ENCODE data around the gene THRB. TPM values are rescaled to one million over a fixed set of nuclear protein-coding genes. Genes with fewer than 3 reads are reported as not detected.
"Not testable (repeated sequence)": the region's sequence is repeated elsewhere in the genome, so short reads cannot be mapped to it uniquely, and the experiment has no call there.

THRB gene
- total RNA-seq, 5 donors from 2014 or later (not counting 1 experiment from before 2014, with no cell fraction given): 0.03 to 0.29 (median 0.19) TPM; not detected in 2

- no peak overlapping the region for H3K4me3 Mint-ChIP-seq
- POLR2A ChIA-PET: no interaction called here
Observed at GRCh38 chr3:24434651-24435050, 60.0 kb downstream of the THRB start.

GRCh38 chr3:24433838-24434591, 60.6 kb downstream of the THRB start:
- Mint-ChIP-seq H3K4me3 (no peak overlapping the region), H3K27me3 (no peaks in the 10 kb centered on the region), H3K36me3 (no peaks in the 10 kb centered on the region), H3K4me1 (no peaks in the 10 kb centered on the region), H3K27ac (no peak overlapping the region), H3K9me3 (peaks cover 0 to 10% (median 7%) of the 10 kb centered on the region in 3 donors)
- no peak for DNase-seq
- Histone ChIP-seq H3K4me1 (ENCODE audit: control insufficient read depth in 1 of 2, extremely low read depth in 1 of 2, insufficient read depth in 2 of 2, low read length in 2 of 2) (no peaks in the 10 kb centered on the region), H3K27ac (ENCODE audit: low read length) (no peak overlapping the region), H3K4me3 (ENCODE audit: control insufficient read depth in 1 of 2, extremely low read depth in 1 of 2, low read length in 1 of 2) (no peak overlapping the region), H3K9me3 (no peaks in the 10 kb centered on the region), H3K27me3 (replicated peaks in 1 of 2; ENCODE audit: control insufficient read depth in 2 of 2, extremely low read depth in 1 of 2, insufficient read depth in 2 of 2, low read length in 1 of 2) (no peaks in the 10 kb centered on the region), H3K36me3 (ENCODE audit: control insufficient read depth in 2 of 2, extremely low read depth in 1 of 2, insufficient read depth in 1 of 2, low read length in 1 of 2) (no peaks in the 10 kb centered on the region)
- POLR2A ChIA-PET: no interaction called here
- CTCF ChIA-PET: no interaction called here
- no peak for ATAC-seq (replicated peaks in 1 of 4)
- WGBS (ENCODE audit: insufficient coverage): 87% methylated on average over 2 of the region's 5 CpGs

More at GRCh38 chr3:24434651-24435050, 60.0 kb downstream of the THRB start:
- no peak for DNase-seq
- Histone ChIP-seq H3K36me3 (ENCODE audit: control insufficient read depth in 2 of 2, extremely low read depth in 1 of 2, insufficient read depth in 1 of 2, low read length in 1 of 2) (no peaks in the 10 kb centered on the region), H3K4me3 (ENCODE audit: control insufficient read depth in 1 of 2, extremely low read depth in 1 of 2, low read length in 1 of 2) (no peak overlapping the region), H3K27ac (ENCODE audit: low read length) (no peak overlapping the region), H3K9me3 (no peaks in the 10 kb centered on the region), H3K27me3 (replicated peaks in 1 of 2; ENCODE audit: control insufficient read depth in 2 of 2, extremely low read depth in 1 of 2, insufficient read depth in 2 of 2, low read length in 1 of 2) (no peaks in the 10 kb centered on the region), H3K4me1 (ENCODE audit: control insufficient read depth in 1 of 2, extremely low read depth in 1 of 2, insufficient read depth in 2 of 2, low read length in 2 of 2) (no peaks in the 10 kb centered on the region)
- Mint-ChIP-seq H3K9me3 (peaks cover 0 to 10% (median 5%) of the 10 kb centered on the region in 3 donors), H3K36me3 (no peaks in the 10 kb centered on the region), H3K27me3 (no peaks in the 10 kb centered on the region), H3K27ac (no peak overlapping the region), H3K4me1 (no peaks in the 10 kb centered on the region)
- no peak for ATAC-seq (replicated peaks in 1 of 4)
- CTCF ChIA-PET: no interaction called here
- WGBS (ENCODE audit: insufficient coverage): 80% methylated on average over 1 of the region's 1 CpG

GRCh38 chr3:24432989-24433388, 61.7 kb downstream of the THRB start:
- no peaks in the 10 kb centered on the region for H3K36me3 ChIP-seq (ENCODE audit: control insufficient read depth in 2 of 2, extremely low read depth in 1 of 2, insufficient read depth in 1 of 2, low read length in 1 of 2)
- Mint-ChIP-seq H3K36me3 (no peaks in the 10 kb centered on the region), H3K4me1 (no peaks in the 10 kb centered on the region), H3K27ac (no peak overlapping the region), H3K4me3 (no peak overlapping the region), H3K27me3 (no peaks in the 10 kb centered on the region), H3K9me3 (peaks cover 0 to 10% (median 7%) of the 10 kb centered on the region in 3 donors)
- H3K4me1 ChIP-seq (ENCODE audit: control insufficient read depth in 1 of 2, extremely low read depth in 1 of 2, insufficient read depth in 2 of 2, low read length in 2 of 2): no peaks in the 10 kb centered on the region
- no peak for DNase-seq
- no peak for ATAC-seq (replicated peaks in 1 of 4)
- H3K27ac ChIP-seq (ENCODE audit: low read length): no peak overlapping the region
- H3K27me3 ChIP-seq (replicated peaks in 1 of 2; ENCODE audit: control insufficient read depth in 2 of 2, extremely low read depth in 1 of 2, insufficient read depth in 2 of 2, low read length in 1 of 2): no peaks in the 10 kb centered on the region
- POLR2A ChIA-PET: interaction anchor here in 1 of 2 donors (0.6 kb wide), 1 partner anchor 34 kb away, joined by 3 read pairs; no protein-coding TSS in a partner anchor
- H3K4me3 ChIP-seq (ENCODE audit: control insufficient read depth in 1 of 2, extremely low read depth in 1 of 2, low read length in 1 of 2): no peak overlapping the region
- CTCF ChIA-PET: no interaction called here
- H3K9me3 ChIP-seq: no peaks in the 10 kb centered on the region

GRCh38 chr3:24428481-24428880, 66.2 kb downstream of the THRB start:
- H3K27me3 ChIP-seq (replicated peaks in 1 of 2; ENCODE audit: control insufficient read depth in 2 of 2, extremely low read depth in 1 of 2, insufficient read depth in 2 of 2, low read length in 1 of 2): no peaks in the 10 kb centered on the region
- no peak for DNase-seq
- no peak overlapping the region for H3K27ac Mint-ChIP-seq
- no peaks in the 10 kb centered on the region for H3K4me1 Mint-ChIP-seq
- no peak overlapping the region for H3K4me3 Mint-ChIP-seq
- no CpG with 5 or more reads among the region's 2 CpGs for WGBS (ENCODE audit: insufficient coverage)
- H3K4me3 ChIP-seq (ENCODE audit: control insufficient read depth in 1 of 2, extremely low read depth in 1 of 2, low read length in 1 of 2): no peak overlapping the region
- no peak overlapping the region for H3K27ac ChIP-seq (ENCODE audit: low read length)
- no peaks in the 10 kb centered on the region for H3K36me3 Mint-ChIP-seq
- peaks cover 0 to 7% (median 0%) of the 10 kb centered on the region in 3 donors for H3K9me3 Mint-ChIP-seq
- no peaks in the 10 kb centered on the region for H3K4me1 ChIP-seq (ENCODE audit: control insufficient read depth in 1 of 2, extremely low read depth in 1 of 2, insufficient read depth in 2 of 2, low read length in 2 of 2)
- POLR2A ChIA-PET: no interaction called here
- H3K9me3 ChIP-seq: no peaks in the 10 kb centered on the region
- CTCF ChIA-PET: no interaction called here
- ATAC-seq (replicated peaks in 1 of 4): no peak
- no peaks in the 10 kb centered on the region for H3K36me3 ChIP-seq (ENCODE audit: control insufficient read depth in 2 of 2, extremely low read depth in 1 of 2, insufficient read depth in 1 of 2, low read length in 1 of 2)
- no peaks in the 10 kb centered on the region for H3K27me3 Mint-ChIP-seq

GRCh38 chr3:24426896-24427295, 67.8 kb downstream of the THRB start:
- no peaks in the 10 kb centered on the region for H3K4me1 Mint-ChIP-seq
- ChIA-PET POLR2A (no interaction called here), CTCF (no interaction called here)
- Histone ChIP-seq H3K27me3 (replicated peaks in 1 of 2; ENCODE audit: control insufficient read depth in 2 of 2, extremely low read depth in 1 of 2, insufficient read depth in 2 of 2, low read length in 1 of 2) (no peaks in the 10 kb centered on the region), H3K27ac (ENCODE audit: low read length) (no peak overlapping the region), H3K4me1 (ENCODE audit: control insufficient read depth in 1 of 2, extremely low read depth in 1 of 2, insufficient read depth in 2 of 2, low read length in 2 of 2) (no peaks in the 10 kb centered on the region), H3K4me3 (ENCODE audit: control insufficient read depth in 1 of 2, extremely low read depth in 1 of 2, low read length in 1 of 2) (no peak overlapping the region), H3K36me3 (ENCODE audit: control insufficient read depth in 2 of 2, extremely low read depth in 1 of 2, insufficient read depth in 1 of 2, low read length in 1 of 2) (no peaks in the 10 kb centered on the region), H3K9me3 (no peaks in the 10 kb centered on the region)
- no peak overlapping the region for H3K4me3 Mint-ChIP-seq
- H3K36me3 Mint-ChIP-seq: no peaks in the 10 kb centered on the region
- WGBS (ENCODE audit: insufficient coverage): no CpG with 5 or more reads among the region's 2 CpGs
- H3K27me3 Mint-ChIP-seq: no peaks in the 10 kb centered on the region
- ATAC-seq (replicated peaks in 1 of 4) (no peak), DNase-seq (no peak)
- H3K9me3 Mint-ChIP-seq: peaks cover 0 to 7% (median 0%) of the 10 kb centered on the region in 3 donors
- H3K27ac Mint-ChIP-seq: no peak overlapping the region

- DNase-seq; CTCF ChIA-PET; POLR2A ChIA-PET; H3K27me3 ChIP-seq (replicated peaks in 1 of 2; ENCODE audit: control insufficient read depth in 2 of 2, extremely low read depth in 1 of 2, insufficient read depth in 2 of 2, low read length in 1 of 2); H3K4me1 Mint-ChIP-seq; H3K9me3 ChIP-seq; H3K27me3 Mint-ChIP-seq; H3K4me3 ChIP-seq (ENCODE audit: control insufficient read depth in 1 of 2, extremely low read depth in 1 of 2, low read length in 1 of 2); ATAC-seq (replicated peaks in 1 of 4); H3K36me3 ChIP-seq (ENCODE audit: control insufficient read depth in 2 of 2, extremely low read depth in 1 of 2, insufficient read depth in 1 of 2, low read length in 1 of 2); H3K4me3 Mint-ChIP-seq; H3K27ac ChIP-seq (ENCODE audit: low read length); H3K36me3 Mint-ChIP-seq; H3K4me1 ChIP-seq (ENCODE audit: control insufficient read depth in 1 of 2, extremely low read depth in 1 of 2, insufficient read depth in 2 of 2, low read length in 2 of 2); H3K27ac Mint-ChIP-seq: not testable (repeated sequence)
- WGBS (ENCODE audit: insufficient coverage): no CpG with 5 or more reads among the region's 1 CpG
- peaks cover 0 to 12% (median 0%) of the 10 kb centered on the region in 3 donors for H3K9me3 Mint-ChIP-seq
Observed at GRCh38 chr3:24420829-24421228, 73.8 kb downstream of the THRB start.
